HepG2 (cell line): ENCODE data around the gene RNU6-1. TPM values are rescaled to one million over a fixed set of nuclear protein-coding genes. Genes with fewer than 3 reads are reported as not detected.
A peak's percentile ranks its signal among the peaks of the same experiment; 100 is the strongest.

Experiments
- CBX1 ChIP-seq: IDR thresholded peaks from one replicate; pipeline ENCODE4 v1.6.1; 2016; ENCODE audit warnings: antibody characterized with exemption, low read depth
- PCBP1 ChIP-seq: fragments of 200-400 bp; formaldehyde crosslinking; IDR thresholded peaks from 2 replicates; pipeline ENCODE4 v1.6.1; 2017; ENCODE audit warnings: mild to moderate bottlenecking, low read depth, low read length, borderline replicate concordance
- ZNF121 ChIP-seq: sonication (generic); formaldehyde crosslinking; IDR thresholded peaks from 2 replicates; pipeline ENCODE4 v1.5.0; 2020; ENCODE audit warnings: mild to moderate bottlenecking, missing genetic modification reagents
- ZNF558 ChIP-seq: sonication (generic); formaldehyde crosslinking; IDR thresholded peaks from 2 replicates; pipeline ENCODE4 v1.9.0; 2022; ENCODE audit warnings: mild to moderate bottlenecking, missing genetic modification reagents, borderline replicate concordance
- polyA plus RNA-seq, 8 experiments: library from polyadenylated mRNA; depleted of rRNA in 3 of 8; stranded (reverse) in 7 of 8; unstranded in 1 of 8; fragments of >200 nt; fragmentation: Illumina TruSeq in 4 of 8; extraction: Trizol in 4 of 8; gene quantifications; 2 replicates each; pipeline versions ENCODE4 v1.2.1 to v1.2.3, GENCODE V29; 2011 to 2016; ENCODE audit warnings: low read depth in 4 of 8, missing spikeins in 1 of 8, mixed read lengths in 1 of 8; ENCODE audit not compliant: insufficient read depth in 1 of 8
- total RNA-seq, 5 experiments: library from RNA; depleted of rRNA; stranded (reverse); fragments of >200 nt; fragmentation: Illumina TruSeq; extraction: Trizol; gene quantifications; 2 replicates each; pipeline ENCODE4 v1.2.3, GENCODE V29; 2016; ENCODE audit warnings: low read depth in 1 of 5
- TF ChIP-seq, protein P1 (sequence below): sonication (generic); formaldehyde crosslinking; IDR thresholded peaks from 2 replicates; pipeline ENCODE4 v1.4.0; 2020; ENCODE audit warnings: mild to moderate bottlenecking, missing genetic modification reagents
- TF ChIP-seq, protein P2 (sequence below): sonication (generic); formaldehyde crosslinking; IDR thresholded peaks from 2 replicates; pipeline ENCODE4 v1.5.1; 2020; ENCODE audit warnings: mild to moderate bottlenecking, missing genetic modification reagents, borderline replicate concordance
- TF ChIP-seq, protein P3 (sequence below): sonication (generic); formaldehyde crosslinking; IDR thresholded peaks from 2 replicates; pipeline ENCODE4 v1.9.0; 2021; ENCODE audit warnings: mild to moderate bottlenecking, missing genetic modification reagents
- TF ChIP-seq, protein P4 (sequence below): sonication (generic); formaldehyde crosslinking; conservative IDR thresholded peaks from 2 replicates; pipeline ENCODE4 v1.8.0; 2022; ENCODE audit warnings: low read depth, missing genetic modification reagents
- TF ChIP-seq, protein P5 (sequence below): sonication (generic); formaldehyde crosslinking; IDR thresholded peaks from 2 replicates; pipeline ENCODE4 v1.4.0; 2020; ENCODE audit warnings: missing genetic modification reagents

The RNU6-1 gene
- total and polyA plus RNA-seq, 2 of the 13 experiments (the other 11 are each of a cell fraction or from before 2014, with no cell fraction given), result under 0.01 TPM; not detected in 1

DNA sequence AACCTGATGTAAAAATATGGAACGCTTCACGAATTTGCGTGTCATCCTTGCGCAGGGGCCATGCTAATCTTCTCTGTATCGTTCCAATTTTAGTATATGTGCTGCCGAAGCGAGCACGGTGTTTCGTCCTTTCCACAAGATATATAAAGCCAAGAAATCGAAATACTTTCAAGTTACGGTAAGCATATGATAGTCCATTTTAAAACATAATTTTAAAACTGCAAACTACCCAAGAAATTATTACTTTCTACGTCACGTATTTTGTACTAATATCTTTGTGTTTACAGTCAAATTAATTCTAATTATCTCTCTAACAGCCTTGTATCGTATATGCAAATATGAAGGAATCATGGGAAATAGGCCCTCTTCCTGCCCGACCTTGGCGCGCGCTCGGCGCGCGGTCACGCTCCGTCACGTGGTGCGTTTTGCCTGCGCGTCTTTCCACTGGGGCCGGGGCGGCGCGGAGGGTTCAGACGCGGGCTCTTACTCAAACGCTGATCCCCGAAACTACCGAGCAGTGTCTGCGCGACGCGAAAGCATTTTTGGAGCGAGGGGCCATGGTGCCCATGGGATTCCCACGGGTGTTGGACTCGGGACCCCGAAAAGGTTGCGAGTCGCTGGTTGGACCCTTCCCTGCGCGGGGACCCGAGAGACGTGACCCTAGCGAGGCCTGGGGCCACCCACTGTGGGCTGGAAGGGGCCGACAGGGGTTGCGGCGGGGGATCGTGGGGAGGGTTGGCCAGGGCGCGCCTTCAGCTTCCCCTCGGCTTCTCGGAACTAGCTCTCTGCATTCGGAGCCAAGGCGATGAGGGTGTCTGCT is at the start of gene RNU6-1 (continued):
- TF ChIP-seq, protein P1, sequence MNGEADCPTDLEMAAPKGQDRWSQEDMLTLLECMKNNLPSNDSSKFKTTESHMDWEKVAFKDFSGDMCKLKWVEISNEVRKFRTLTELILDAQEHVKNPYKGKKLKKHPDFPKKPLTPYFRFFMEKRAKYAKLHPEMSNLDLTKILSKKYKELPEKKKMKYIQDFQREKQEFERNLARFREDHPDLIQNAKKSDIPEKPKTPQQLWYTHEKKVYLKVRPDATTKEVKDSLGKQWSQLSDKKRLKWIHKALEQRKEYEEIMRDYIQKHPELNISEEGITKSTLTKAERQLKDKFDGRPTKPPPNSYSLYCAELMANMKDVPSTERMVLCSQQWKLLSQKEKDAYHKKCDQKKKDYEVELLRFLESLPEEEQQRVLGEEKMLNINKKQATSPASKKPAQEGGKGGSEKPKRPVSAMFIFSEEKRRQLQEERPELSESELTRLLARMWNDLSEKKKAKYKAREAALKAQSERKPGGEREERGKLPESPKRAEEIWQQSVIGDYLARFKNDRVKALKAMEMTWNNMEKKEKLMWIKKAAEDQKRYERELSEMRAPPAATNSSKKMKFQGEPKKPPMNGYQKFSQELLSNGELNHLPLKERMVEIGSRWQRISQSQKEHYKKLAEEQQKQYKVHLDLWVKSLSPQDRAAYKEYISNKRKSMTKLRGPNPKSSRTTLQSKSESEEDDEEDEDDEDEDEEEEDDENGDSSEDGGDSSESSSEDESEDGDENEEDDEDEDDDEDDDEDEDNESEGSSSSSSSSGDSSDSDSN (CRISPR knock-in tag), result peak; percentile 62
- TF ChIP-seq, protein P2, sequence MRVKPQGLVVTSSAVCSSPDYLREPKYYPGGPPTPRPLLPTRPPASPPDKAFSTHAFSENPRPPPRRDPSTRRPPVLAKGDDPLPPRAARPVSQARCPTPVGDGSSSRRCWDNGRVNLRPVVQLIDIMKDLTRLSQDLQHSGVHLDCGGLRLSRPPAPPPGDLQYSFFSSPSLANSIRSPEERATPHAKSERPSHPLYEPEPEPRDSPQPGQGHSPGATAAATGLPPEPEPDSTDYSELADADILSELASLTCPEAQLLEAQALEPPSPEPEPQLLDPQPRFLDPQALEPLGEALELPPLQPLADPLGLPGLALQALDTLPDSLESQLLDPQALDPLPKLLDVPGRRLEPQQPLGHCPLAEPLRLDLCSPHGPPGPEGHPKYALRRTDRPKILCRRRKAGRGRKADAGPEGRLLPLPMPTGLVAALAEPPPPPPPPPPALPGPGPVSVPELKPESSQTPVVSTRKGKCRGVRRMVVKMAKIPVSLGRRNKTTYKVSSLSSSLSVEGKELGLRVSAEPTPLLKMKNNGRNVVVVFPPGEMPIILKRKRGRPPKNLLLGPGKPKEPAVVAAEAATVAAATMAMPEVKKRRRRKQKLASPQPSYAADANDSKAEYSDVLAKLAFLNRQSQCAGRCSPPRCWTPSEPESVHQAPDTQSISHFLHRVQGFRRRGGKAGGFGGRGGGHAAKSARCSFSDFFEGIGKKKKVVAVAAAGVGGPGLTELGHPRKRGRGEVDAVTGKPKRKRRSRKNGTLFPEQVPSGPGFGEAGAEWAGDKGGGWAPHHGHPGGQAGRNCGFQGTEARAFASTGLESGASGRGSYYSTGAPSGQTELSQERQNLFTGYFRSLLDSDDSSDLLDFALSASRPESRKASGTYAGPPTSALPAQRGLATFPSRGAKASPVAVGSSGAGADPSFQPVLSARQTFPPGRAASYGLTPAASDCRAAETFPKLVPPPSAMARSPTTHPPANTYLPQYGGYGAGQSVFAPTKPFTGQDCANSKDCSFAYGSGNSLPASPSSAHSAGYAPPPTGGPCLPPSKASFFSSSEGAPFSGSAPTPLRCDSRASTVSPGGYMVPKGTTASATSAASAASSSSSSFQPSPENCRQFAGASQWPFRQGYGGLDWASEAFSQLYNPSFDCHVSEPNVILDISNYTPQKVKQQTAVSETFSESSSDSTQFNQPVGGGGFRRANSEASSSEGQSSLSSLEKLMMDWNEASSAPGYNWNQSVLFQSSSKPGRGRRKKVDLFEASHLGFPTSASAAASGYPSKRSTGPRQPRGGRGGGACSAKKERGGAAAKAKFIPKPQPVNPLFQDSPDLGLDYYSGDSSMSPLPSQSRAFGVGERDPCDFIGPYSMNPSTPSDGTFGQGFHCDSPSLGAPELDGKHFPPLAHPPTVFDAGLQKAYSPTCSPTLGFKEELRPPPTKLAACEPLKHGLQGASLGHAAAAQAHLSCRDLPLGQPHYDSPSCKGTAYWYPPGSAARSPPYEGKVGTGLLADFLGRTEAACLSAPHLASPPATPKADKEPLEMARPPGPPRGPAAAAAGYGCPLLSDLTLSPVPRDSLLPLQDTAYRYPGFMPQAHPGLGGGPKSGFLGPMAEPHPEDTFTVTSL (CRISPR knock-in tag), result no peak
- TF ChIP-seq CBX1 (peak; percentile 38), ZNF121 (CRISPR knock-in tag) (no peak), PCBP1 (0 out of 2 replicates have a peak, but pooled peaks have one; percentile 36), ZNF558 (peak; percentile 60; the same call in 1 of the 2 replicates)
- TF ChIP-seq, protein P3, sequence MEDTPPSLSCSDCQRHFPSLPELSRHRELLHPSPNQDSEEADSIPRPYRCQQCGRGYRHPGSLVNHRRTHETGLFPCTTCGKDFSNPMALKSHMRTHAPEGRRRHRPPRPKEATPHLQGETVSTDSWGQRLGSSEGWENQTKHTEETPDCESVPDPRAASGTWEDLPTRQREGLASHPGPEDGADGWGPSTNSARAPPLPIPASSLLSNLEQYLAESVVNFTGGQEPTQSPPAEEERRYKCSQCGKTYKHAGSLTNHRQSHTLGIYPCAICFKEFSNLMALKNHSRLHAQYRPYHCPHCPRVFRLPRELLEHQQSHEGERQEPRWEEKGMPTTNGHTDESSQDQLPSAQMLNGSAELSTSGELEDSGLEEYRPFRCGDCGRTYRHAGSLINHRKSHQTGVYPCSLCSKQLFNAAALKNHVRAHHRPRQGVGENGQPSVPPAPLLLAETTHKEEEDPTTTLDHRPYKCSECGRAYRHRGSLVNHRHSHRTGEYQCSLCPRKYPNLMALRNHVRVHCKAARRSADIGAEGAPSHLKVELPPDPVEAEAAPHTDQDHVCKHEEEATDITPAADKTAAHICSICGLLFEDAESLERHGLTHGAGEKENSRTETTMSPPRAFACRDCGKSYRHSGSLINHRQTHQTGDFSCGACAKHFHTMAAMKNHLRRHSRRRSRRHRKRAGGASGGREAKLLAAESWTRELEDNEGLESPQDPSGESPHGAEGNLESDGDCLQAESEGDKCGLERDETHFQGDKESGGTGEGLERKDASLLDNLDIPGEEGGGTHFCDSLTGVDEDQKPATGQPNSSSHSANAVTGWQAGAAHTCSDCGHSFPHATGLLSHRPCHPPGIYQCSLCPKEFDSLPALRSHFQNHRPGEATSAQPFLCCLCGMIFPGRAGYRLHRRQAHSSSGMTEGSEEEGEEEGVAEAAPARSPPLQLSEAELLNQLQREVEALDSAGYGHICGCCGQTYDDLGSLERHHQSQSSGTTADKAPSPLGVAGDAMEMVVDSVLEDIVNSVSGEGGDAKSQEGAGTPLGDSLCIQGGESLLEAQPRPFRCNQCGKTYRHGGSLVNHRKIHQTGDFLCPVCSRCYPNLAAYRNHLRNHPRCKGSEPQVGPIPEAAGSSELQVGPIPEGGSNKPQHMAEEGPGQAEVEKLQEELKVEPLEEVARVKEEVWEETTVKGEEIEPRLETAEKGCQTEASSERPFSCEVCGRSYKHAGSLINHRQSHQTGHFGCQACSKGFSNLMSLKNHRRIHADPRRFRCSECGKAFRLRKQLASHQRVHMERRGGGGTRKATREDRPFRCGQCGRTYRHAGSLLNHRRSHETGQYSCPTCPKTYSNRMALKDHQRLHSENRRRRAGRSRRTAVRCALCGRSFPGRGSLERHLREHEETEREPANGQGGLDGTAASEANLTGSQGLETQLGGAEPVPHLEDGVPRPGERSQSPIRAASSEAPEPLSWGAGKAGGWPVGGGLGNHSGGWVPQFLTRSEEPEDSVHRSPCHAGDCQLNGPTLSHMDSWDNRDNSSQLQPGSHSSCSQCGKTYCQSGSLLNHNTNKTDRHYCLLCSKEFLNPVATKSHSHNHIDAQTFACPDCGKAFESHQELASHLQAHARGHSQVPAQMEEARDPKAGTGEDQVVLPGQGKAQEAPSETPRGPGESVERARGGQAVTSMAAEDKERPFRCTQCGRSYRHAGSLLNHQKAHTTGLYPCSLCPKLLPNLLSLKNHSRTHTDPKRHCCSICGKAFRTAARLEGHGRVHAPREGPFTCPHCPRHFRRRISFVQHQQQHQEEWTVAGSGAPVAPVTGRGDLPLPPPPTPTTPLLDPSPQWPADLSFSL (CRISPR knock-in tag), result no peak
- TF ChIP-seq, protein P4, sequence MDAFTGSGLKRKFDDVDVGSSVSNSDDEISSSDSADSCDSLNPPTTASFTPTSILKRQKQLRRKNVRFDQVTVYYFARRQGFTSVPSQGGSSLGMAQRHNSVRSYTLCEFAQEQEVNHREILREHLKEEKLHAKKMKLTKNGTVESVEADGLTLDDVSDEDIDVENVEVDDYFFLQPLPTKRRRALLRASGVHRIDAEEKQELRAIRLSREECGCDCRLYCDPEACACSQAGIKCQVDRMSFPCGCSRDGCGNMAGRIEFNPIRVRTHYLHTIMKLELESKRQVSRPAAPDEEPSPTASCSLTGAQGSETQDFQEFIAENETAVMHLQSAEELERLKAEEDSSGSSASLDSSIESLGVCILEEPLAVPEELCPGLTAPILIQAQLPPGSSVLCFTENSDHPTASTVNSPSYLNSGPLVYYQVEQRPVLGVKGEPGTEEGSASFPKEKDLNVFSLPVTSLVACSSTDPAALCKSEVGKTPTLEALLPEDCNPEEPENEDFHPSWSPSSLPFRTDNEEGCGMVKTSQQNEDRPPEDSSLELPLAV (CRISPR knock-in tag), result no peak
- TF ChIP-seq, protein P5, sequence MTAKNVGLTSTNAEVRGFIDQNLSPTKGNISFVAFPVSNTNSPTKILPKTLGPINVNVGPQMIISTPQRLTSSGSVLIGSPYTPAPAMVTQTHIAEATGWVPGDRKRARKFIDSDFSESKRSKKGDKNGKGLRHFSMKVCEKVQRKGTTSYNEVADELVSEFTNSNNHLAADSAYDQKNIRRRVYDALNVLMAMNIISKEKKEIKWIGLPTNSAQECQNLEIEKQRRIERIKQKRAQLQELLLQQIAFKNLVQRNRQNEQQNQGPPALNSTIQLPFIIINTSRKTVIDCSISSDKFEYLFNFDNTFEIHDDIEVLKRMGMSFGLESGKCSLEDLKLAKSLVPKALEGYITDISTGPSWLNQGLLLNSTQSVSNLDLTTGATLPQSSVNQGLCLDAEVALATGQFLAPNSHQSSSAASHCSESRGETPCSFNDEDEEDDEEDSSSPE (CRISPR knock-in tag), result peak; percentile 83
